ENCODE results near the gene PRLH. TPM values are rescaled to one million over a fixed set of nuclear protein-coding genes. Genes with fewer than 3 reads are reported as not detected.
"Not testable (repeated sequence)": the region's sequence is repeated elsewhere in the genome, so short reads cannot be mapped to it uniquely, and the experiment has no call there.

Gene PRLH
- polyA plus RNA-seq, 3 donors from 2014 or later: not detected

DNA sequence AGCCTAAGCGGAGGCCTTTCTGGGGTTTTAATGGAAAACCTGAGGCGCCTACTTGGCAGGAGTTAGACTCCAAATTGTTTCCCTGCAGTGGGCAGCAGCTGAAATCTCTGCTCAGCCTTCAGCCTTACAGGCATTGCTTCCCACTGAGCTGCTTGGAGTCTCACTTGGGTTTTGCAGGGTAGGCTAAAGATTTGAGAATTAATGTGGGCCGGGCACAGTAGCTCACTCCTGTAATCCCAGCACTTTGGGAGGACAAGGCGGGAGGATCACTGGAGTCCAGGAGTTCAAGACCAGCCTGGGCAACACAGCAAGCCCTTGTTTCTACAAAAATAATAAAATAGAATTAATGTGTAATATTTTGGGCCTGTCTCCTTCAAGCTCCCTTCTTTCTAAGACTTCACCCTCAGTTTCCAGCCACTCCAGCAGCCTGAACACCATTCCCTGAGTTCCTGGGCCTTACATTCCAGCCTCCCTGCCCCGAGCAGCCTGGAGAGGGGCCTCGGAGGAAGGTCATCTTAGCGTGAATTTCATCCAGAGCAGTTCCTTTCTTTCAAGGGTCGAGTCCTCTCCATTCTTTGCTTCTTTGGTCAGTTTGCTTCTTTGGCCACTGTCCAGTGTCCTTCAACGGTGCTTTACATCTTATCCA lies 33.2 kb downstream of the PRLH start:
- peak overlapping the region in 5 of 6 donors; percentile 30 to 79 (median 45) for H3K27ac Mint-ChIP-seq

DNA sequence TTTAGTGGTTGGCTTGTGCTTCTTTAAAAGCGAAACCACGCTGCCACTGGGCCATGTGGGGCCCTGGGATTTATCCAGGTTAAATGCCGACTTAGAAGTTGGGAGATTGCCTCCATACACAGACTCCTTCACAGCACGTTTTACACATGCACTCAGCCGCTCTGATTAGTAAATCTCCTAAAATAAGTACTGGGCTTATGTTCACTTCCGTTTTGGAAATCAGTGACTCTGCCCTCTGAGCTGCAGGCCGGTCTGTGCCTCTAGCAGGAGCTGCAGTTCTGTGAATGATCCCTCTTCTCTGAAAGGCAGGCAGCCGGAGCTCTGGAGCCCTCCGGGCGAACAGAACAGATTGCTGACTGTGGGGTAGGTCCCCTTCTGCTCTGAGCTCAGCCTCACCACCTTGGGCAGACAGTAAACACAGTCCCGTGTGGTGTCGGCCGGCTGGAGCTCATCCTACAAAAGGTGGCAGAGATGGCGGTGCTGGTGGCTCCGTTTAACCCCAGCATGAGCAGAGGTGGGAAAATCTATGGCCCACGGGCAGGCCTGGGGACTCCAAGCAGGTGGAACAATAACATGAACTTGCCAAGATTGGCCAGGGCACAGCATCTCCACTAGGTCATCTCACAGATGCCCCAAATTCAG lies 34.0 kb downstream of the PRLH start:
- peaks cover 2 to 6% (median 3%) of the 10 kb centered on the region in 3 donors for H3K27me3 Mint-ChIP-seq (ENCODE audit: low read depth in 3 of 3)
- no peak for DNase-seq
- H3K4me1 Mint-ChIP-seq: peaks cover 19 to 23% of the 10 kb centered on the region in 2 donors
- no peak overlapping the region for H3K4me3 Mint-ChIP-seq
- peaks cover 0 to 2% (median 0%) of the 10 kb centered on the region in 6 donors for H3K9me3 Mint-ChIP-seq
- H3K36me3 Mint-ChIP-seq: no peaks in the 10 kb centered on the region
- H3K27ac Mint-ChIP-seq: peak overlapping the region in 5 of 6 donors; percentile 36 to 90 (median 79)

More for the DNA sequence above, 33.2 kb downstream of the PRLH start:
- Mint-ChIP-seq H3K9me3 (peaks cover 0 to 2% (median 0%) of the 10 kb centered on the region in 6 donors), H3K4me3 (no peak overlapping the region), H3K36me3 (no peaks in the 10 kb centered on the region), H3K27me3 (ENCODE audit: low read depth in 3 of 3) (peaks cover 2 to 6% (median 3%) of the 10 kb centered on the region in 3 donors), H3K4me1 (peaks cover 19 to 21% of the 10 kb centered on the region in 2 donors)
- DNase-seq: no peak

DNA sequence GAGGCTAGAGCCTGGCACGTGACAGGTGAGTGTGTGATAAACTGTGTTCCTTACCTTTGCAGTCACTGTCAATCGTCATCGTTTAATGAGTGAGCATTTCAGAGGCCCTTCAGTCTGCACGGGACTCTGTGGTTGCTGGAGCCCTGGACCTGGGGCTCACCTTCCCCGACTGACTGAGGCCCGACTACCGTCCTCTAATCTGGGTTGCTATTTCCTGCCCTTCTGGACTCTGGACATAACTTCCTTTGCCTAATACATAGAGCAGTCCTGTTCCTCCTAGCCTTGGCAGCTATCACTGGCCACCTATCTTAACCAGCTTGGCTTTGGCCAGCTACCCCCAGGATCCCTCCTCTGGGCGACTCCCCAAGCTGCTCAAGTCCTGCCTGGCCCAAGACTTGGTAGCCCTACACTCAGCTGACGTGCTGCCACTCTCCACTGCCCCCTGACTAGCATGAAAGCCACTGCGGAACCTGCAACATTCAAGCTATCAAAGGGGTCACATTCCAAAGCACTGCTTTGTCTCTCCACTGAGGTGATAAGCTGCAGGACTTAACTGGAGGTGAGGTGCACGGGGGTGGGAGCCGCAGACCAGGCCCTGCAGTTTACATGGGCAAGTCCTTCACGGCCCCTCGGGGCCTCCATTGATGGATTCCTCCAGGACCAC lies 35.2 kb downstream of the PRLH start:
- Mint-ChIP-seq H3K36me3 (no peaks in the 10 kb centered on the region), H3K4me1 (peaks cover 19 to 21% of the 10 kb centered on the region in 2 donors), H3K9me3 (peaks cover 0 to 2% (median 0%) of the 10 kb centered on the region in 6 donors), H3K27ac (peak overlapping the region; percentile 75 to 98 (median 89)), H3K4me3 (no peak overlapping the region), H3K27me3 (ENCODE audit: low read depth in 3 of 3) (peaks cover 2 to 6% (median 3%) of the 10 kb centered on the region in 3 donors)
- no peak for DNase-seq

DNA sequence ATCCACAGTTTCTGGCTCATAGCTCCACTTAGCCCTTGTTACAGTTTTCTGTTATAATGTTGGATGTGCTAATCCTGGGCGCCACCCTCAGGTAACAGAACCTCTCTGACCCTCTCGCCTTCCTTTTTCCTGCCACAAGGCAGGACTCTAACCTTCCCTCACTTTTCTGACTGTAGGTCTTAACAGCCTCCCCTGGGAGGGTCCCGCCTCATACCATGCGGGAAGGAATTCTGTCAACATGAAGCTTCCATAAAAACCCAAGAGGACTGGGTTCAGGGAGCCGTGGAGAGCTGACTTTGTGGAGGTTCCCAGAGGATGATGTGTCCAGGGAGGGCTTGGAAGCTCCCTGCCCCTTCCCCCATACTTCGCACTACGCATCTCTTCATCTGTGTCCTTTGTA lies 36.0 kb downstream of the PRLH start:
- H3K27ac Mint-ChIP-seq: peak overlapping the region; percentile 65 to 98 (median 88)
- H3K9me3 Mint-ChIP-seq: peaks cover 0 to 2% (median 0%) of the 10 kb centered on the region in 6 donors
- no peaks in the 10 kb centered on the region for H3K36me3 Mint-ChIP-seq
- no peak overlapping the region for H3K4me3 Mint-ChIP-seq
- no peak for DNase-seq
- H3K27me3 Mint-ChIP-seq (ENCODE audit: low read depth in 3 of 3): peaks cover 3 to 6% (median 3%) of the 10 kb centered on the region in 3 donors
- peaks cover 19 to 21% of the 10 kb centered on the region in 2 donors for H3K4me1 Mint-ChIP-seq

DNA sequence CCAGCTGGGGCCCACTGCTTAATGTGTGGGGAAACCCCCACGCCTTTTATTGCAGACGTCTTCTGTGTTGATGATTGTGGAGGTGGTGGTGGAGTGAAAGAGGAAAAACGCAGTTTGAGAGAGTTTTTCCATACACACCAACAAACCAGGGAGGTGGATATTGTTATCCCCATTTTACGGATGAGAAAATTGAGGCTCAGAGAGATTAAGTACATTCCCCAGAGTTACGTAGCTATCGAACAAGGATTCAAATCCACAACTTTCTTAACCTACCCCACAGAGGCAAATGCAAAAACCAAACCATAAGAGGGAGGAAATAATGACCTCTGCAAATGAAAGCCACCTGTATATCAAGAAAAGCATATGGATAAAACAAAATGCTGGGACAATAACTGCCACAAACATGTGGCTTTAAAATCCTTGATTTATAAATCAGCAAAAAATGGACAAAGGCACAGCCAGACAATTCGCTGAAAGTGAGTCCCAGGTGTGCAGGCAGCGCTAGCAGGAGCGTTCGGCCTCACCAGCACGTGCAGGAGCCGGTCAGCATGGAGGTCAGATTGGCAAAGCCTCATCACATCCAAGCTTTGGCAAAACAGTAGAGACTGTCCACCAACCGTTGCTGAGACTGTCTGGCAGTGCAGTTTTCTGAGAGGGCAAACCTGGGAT lies 36.8 kb downstream of the PRLH start:
- no peak for DNase-seq
- Mint-ChIP-seq H3K27me3 (ENCODE audit: low read depth in 3 of 3) (peaks cover 3 to 6% (median 3%) of the 10 kb centered on the region in 3 donors), H3K9me3 (no peaks in the 10 kb centered on the region), H3K36me3 (no peaks in the 10 kb centered on the region), H3K4me1 (peaks cover 19% of the 10 kb centered on the region in 2 donors), H3K4me3 (peak overlapping the region; percentile 70 to 94 (median 80)), H3K27ac (peak overlapping the region; percentile 65 to 98 (median 88))

DNA sequence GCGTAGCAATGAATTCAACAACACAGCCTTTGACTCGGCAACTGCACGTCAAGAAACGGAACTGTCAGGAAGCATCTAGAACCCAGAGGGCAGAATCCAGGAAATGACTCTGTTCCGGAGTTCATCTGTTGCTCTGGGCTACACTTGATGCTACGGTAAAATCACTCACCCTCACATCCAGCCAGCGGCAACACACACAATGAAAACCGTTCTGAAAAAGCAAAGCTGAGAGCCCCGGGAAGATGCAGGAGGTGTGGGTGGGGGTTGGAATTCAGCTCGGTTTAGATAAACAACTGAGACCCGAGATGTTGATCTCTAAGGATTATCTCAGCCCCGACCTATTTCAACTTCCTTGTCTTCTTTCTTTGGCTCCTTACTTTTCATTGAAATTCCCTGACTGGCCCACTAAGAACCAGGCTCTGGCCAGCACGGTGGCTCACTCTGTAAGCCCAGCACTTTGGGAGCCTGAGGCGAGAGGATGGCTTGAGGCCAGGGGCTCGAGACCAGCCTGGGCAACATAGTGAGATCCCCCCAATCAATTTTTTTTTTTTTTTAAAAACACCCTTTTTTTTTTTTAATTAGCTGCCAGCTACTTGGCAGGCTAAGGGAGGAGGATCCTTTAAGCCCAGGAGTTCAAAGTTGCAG lies 37.5 kb downstream of the PRLH start:
- no peaks in the 10 kb centered on the region for H3K36me3 Mint-ChIP-seq
- H3K4me1 Mint-ChIP-seq: peaks cover 19% of the 10 kb centered on the region in 2 donors
- peak overlapping the region; percentile 70 to 94 (median 80) for H3K4me3 Mint-ChIP-seq
- DNase-seq: peak; percentile 77 to 79 (median 77)
- H3K27ac Mint-ChIP-seq: peak overlapping the region; percentile 65 to 98 (median 88)
- H3K27me3 Mint-ChIP-seq (ENCODE audit: low read depth in 3 of 3): peaks cover 3 to 6% (median 3%) of the 10 kb centered on the region in 3 donors
- no peaks in the 10 kb centered on the region for H3K9me3 Mint-ChIP-seq

DNA sequence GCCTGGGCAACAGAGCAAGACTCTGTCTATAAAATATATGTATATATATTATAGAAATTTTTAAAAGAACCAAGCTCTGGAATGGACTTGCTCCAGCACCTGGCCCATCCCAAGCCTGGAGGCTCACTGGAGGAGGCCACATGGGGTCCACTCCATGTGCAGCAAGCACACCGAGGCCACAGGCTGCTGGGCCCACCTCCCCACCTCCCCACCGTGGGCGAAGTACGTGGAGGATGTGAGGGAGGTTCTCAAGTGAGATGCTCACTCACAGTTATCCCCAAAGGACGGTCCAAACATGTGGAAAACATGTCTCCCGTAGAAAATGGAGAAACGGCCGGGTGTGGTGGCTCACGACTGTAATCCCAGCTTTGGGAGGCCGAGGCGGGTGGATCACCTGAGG lies 38.0 kb downstream of the PRLH start:
- Mint-ChIP-seq H3K9me3 (no peaks in the 10 kb centered on the region), H3K27me3 (ENCODE audit: low read depth in 3 of 3) (peaks cover 2 to 6% (median 3%) of the 10 kb centered on the region in 3 donors), H3K4me3 (peak overlapping the region in 4 of 5 donors; percentile 70 to 94 (median 78)), H3K4me1 (peaks cover 19% of the 10 kb centered on the region in 2 donors), H3K36me3 (no peaks in the 10 kb centered on the region), H3K27ac (peak overlapping the region in 5 of 6 donors; percentile 86 to 98 (median 89))
- DNase-seq: no peak

DNA sequence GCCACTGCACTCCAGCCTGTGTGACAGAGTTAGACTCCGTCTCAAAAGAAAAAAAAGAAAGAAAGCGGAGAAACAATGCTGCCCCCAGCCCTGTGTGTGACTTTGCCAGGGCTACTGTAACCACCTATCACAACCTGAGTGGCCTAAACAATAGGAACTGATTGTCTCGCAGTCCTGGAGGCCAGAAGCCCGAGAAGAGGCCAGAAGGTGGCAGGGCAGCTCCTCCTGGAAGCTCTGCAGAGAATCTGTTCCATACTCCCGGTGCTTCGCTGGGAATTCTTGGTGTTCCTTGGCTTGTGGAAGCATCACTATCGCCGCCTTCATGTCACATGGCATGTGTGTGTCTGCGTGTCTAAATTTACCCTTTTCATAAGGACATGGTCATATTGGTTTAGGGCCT lies 38.6 kb downstream of the PRLH start:
- Mint-ChIP-seq H3K9me3 (no peaks in the 10 kb centered on the region), H3K27me3 (ENCODE audit: low read depth in 3 of 3) (peaks cover 2 to 6% (median 4%) of the 10 kb centered on the region in 3 donors), H3K36me3 (no peaks in the 10 kb centered on the region), H3K4me3 (peak overlapping the region in 3 of 5 donors; percentile 10 to 56 (median 26)), H3K4me1 (peaks cover 19% of the 10 kb centered on the region in 2 donors), H3K27ac (peak overlapping the region in 5 of 6 donors; percentile 72 to 89 (median 86))
- no peak for DNase-seq

DNA sequence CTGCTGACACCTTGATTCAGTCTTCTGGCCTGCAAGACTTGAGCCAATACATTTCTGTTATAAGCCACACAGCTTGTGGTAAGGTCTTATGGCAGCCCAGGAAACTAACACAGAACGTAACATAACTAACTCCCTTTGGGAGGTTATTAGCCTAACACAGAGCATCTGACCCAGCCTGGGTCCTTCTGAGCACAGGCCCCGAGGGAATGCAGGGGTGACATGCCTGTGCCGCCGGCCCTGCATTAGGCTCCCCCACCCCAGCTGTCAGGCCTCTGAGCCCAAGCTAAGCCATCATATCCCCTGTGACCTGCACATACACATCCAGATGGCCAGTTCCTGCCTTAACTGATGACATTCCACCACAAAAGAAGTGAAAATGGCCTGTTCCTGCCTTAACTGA lies 40.1 kb downstream of the PRLH start:
- H3K36me3 Mint-ChIP-seq; H3K4me3 Mint-ChIP-seq; H3K9me3 Mint-ChIP-seq; H3K27me3 Mint-ChIP-seq (ENCODE audit: low read depth in 3 of 3); DNase-seq: not testable (repeated sequence)
- H3K4me1 Mint-ChIP-seq: peaks cover 19% of the 10 kb centered on the region in 2 donors
- peak overlapping the region in 2 of 6 donors; percentile 7 to 80 for H3K27ac Mint-ChIP-seq

DNA sequence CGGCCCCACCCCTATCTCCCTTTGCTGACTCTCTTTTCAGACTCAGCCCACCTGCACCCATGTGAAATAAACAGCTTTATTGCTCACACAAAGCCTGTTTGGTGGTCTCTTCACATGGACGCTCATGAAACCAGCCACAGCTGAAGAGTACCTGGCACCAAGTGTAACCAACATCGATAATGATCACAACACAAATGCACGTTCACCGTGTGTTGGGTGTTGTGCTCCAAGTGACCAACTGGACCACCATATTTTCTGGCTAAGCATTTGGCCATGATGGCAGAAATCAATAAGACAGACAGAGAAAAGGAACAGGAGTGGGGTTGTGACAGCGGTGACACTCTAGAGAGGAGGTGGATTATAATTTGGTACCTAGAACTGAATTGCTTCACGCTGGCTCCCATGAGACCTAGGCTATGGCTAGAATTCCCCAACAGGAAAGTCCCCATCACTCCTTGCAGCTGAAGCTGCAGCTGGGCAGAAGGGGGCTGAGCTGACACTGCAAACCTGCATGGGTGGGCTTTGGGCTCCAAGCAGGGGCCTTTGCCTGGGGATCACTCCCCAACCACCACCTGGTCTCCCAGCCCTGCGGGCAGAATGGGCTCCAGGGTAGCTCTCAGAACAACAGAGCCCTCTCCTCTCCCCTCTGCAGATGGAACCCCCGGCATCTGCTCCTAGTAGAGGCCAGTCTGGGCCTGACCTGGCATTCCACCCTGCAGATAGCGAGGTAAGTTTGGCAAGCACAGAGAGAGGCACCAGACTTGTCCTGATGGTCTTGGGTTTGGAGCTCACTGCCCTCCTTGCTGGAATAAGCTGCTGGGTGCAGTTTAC lies 46.4 kb downstream of the PRLH start:
- no peaks in the 10 kb centered on the region for H3K36me3 Mint-ChIP-seq
- H3K4me1 Mint-ChIP-seq: peaks cover 13% of the 10 kb centered on the region in 2 donors
- H3K9me3 Mint-ChIP-seq: no peaks in the 10 kb centered on the region
- DNase-seq: no peak
- no peak overlapping the region for H3K4me3 Mint-ChIP-seq
- no peak overlapping the region for H3K27ac Mint-ChIP-seq
- H3K27me3 Mint-ChIP-seq (ENCODE audit: low read depth in 3 of 3): peaks cover 1 to 6% (median 3%) of the 10 kb centered on the region in 3 donors

DNA sequence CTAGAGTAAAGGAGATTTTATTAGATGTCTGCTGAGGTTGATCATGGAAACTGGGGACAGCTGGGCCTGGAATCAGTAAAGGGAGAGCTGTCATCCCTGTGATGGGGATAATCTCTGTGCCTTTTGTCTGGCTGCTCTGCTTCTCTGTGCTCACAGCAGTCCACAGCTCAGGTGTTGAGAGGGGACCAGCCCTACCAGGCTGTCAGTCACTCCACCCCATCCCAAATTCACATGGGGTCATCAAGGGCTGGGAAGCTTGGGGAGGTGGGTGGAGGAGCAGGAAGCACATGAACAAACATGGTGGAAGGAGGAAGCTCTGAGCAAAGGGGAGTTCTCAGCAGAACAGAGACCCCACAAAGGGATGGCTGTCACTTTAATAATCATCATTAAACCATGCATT lies 47.3 kb downstream of the PRLH start:
- no peak for DNase-seq
- Mint-ChIP-seq H3K9me3 (no peaks in the 10 kb centered on the region), H3K27ac (peak overlapping the region in 2 of 6 donors; percentile 20 to 23), H3K36me3 (no peaks in the 10 kb centered on the region), H3K27me3 (ENCODE audit: low read depth in 3 of 3) (peaks cover 1 to 9% (median 3%) of the 10 kb centered on the region in 3 donors), H3K4me3 (no peak overlapping the region), H3K4me1 (peaks cover 13% of the 10 kb centered on the region in 2 donors)

DNA sequence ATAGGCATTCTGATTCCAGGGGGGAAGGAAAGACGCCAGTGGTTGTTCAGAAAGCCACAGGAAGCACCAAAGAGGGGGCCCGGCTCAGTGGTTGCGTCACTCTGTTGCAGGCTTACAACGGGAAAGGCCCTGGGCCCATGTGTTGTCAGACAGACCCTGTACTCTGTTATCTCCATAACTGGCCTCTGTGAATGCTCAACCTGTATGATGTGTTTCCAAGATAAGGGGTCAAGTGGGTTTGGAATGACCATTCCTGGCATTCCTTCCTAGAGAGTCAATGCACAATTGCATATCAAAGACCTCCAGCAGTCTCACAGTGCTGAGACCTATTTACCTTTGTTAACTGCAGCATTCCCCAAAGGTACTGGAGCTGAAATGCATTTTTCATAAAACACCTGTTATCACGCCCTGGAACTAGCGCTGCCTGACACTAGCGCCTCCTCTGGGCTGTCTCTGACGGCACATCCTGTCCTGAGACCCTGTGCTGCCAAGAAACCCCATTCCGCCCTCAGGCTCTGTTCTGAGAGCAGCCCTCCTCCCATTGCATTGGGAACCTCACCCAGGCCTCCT lies 47.9 kb downstream of the PRLH start:
- H3K9me3 Mint-ChIP-seq: no peaks in the 10 kb centered on the region
- H3K36me3 Mint-ChIP-seq: no peaks in the 10 kb centered on the region
- H3K27ac Mint-ChIP-seq: no peak overlapping the region
- peaks cover 1 to 9% (median 3%) of the 10 kb centered on the region in 3 donors for H3K27me3 Mint-ChIP-seq (ENCODE audit: low read depth in 3 of 3)
- peaks cover 13% of the 10 kb centered on the region in 2 donors for H3K4me1 Mint-ChIP-seq
- peak in 1 of 3 donors; percentile 15 for DNase-seq
- H3K4me3 Mint-ChIP-seq: no peak overlapping the region
